Stimulated activated CD8-positive, alpha-beta memory T cell treated with anti-CD3 and anti-CD28 coated beads, Interleukin-4, amount 100 ng/mL, for 24 hours (primary cell): ENCODE data around the gene FBXO42.
A peak's percentile ranks its signal among the peaks of the same experiment; 100 is the strongest.
"Not testable (repeated sequence)": the region's sequence is repeated elsewhere in the genome, so short reads cannot be mapped to it uniquely, and the experiment has no call there.

Source experiments
- DNase-seq: peaks from one replicate; pipeline ENCODE4 v3.0.0-alpha.2; 2020; ENCODE audit warnings: low read depth

FBXO42 gene

GRCh38 chr1:16372535-16373285 is 20.4 kb upstream of the FBXO42 start:
- DNase-seq = no peak

- no peak for DNase-seq
Measured at GRCh38 chr1:16371725-16372124, 19.4 kb upstream of the FBXO42 start.

- DNase-seq = no peak
Measured at GRCh38 chr1:16369821-16370220, 17.5 kb upstream of the FBXO42 start.

GRCh38 chr1:16367968-16368890 is 15.9 kb upstream of the FBXO42 start:
- DNase-seq = no peak

GRCh38 chr1:16367258-16367967 is 15.1 kb upstream of the FBXO42 start:
- peak; percentile 83 for DNase-seq

GRCh38 chr1:16366722-16367257 is 14.5 kb upstream of the FBXO42 start, which contains the start of gene SZRD1:
Gene SZRD1, plus strand, starts transcription at chr1:16367242. Its CDS starts 16 bp downstream, at chr1:16367258.
- peak; percentile 90 for DNase-seq

GRCh38 chr1:16365146-16365498 is 12.8 kb upstream of the FBXO42 start:
- DNase-seq = not testable (repeated sequence)

GRCh38 chr1:16356867-16357266 is 4.6 kb upstream of the FBXO42 start:
- DNase-seq = no peak

- DNase-seq = no peak
Measured at GRCh38 chr1:16354619-16355018, 2.3 kb upstream of the FBXO42 start.

GRCh38 chr1:16352842-16353535 is 709 bp upstream of the FBXO42 start:
- DNase-seq = no peak

GRCh38 chr1:16351456-16351993 is 755 bp downstream of the FBXO42 start:
- DNase-seq = no peak

GRCh38 chr1:16349847-16350406 is 2.4 kb downstream of the FBXO42 start:
- no peak for DNase-seq

- DNase-seq = no peak
Measured at GRCh38 chr1:16348414-16349182, 3.7 kb downstream of the FBXO42 start.

GRCh38 chr1:16343276-16343675 is 9.0 kb downstream of the FBXO42 start:
- not testable (repeated sequence) for DNase-seq

GRCh38 chr1:16342331-16343062 is 9.8 kb downstream of the FBXO42 start:
- DNase-seq = no peak

- no peak for DNase-seq
Measured at GRCh38 chr1:16340673-16341072, 11.6 kb downstream of the FBXO42 start.

- DNase-seq = no peak
Measured at GRCh38 chr1:16338961-16339360, 13.3 kb downstream of the FBXO42 start.

- no peak for DNase-seq
Measured at GRCh38 chr1:16334655-16335340, 17.5 kb downstream of the FBXO42 start.
